ENCODE data around the gene KDM5B. TPM values are rescaled to one million over a fixed set of nuclear protein-coding genes. Genes with fewer than 3 reads are reported as not detected.
A peak's percentile ranks its signal among the peaks of the same experiment; 100 is the strongest.

KDM5B gene
- total and polyA plus RNA-seq, 2 experiments from 2014 or later = 141 to 165 TPM

DNA sequence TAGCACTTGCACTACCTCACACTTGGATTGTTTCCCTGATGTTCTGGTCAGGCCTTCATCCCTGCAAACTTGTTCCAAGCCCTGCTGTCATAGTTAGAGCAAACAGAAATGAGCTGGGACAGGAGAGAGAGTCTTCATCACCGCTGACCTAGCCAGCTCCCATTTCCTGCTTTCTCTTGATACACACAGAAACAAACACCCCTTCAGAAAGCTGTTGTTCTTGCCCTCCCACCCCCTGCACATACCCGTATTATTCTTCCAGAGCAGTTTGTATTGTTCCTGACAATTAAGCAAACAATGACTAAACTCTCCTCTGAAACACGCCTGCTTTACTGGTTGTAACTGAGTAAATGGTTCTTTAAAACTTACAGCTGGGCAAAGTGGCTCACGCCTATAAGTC, 95.1 kb downstream of the KDM5B start:
- no peak for TF ChIP-seq CTCF (IDR thresholded peaks at IDR 0.05; ENCODE audit: low read depth, low read length)
- peak in 1 of 2 donors; percentile 21 for DNase-seq (ENCODE audit: low read depth in 1 of 2, low spot score in 1 of 2)
- no peak overlapping the region for H3K4me3 ChIP-seq
- peaks cover 6% of the 10 kb centered on the region for H3K4me1 ChIP-seq (ENCODE audit: low read depth)
- H3K27ac ChIP-seq = no peak overlapping the region
- no peaks in the 10 kb centered on the region for H3K9me3 ChIP-seq (ENCODE audit: low read depth)
- no peaks in the 10 kb centered on the region for H3K36me3 ChIP-seq
- peaks cover 53% of the 10 kb centered on the region for H3K27me3 ChIP-seq

DNA sequence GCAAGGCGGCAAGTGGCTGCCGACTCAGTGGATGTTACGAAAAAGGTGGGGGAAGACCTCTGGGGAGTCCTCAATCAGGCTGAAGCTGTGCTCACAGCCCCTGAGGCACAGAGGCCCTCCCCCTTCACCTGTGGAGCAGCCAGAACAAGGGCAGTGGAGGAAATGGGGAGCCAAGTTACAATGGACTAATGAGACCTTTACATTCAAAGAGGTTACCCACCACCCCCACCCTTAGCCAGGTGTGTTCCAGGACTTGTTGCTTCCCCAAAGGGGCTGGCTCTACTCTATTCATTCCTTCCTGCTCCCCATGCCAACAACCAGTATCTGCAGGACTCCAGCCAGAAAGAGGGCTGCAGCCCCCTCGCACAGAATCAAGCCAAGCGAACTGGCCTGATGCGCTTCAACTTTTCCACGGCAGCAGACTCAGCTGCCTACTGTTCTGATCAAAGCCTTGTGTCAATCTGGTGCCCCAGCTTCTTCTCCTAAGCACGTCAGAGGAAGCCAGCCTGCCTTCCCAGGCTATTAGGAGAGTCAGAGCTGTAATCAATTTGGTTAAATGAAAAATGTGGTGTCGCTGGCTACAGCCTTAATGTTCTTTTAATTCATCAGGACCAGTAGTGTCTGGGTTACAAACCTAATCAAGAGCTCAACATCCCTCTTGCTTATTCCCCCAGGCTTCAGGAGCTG, 96.1 kb downstream of the KDM5B start:
- Histone ChIP-seq H3K27ac (no peak overlapping the region), H3K4me1 (ENCODE audit: low read depth) (peaks cover 6% of the 10 kb centered on the region), H3K9me3 (ENCODE audit: low read depth) (no peaks in the 10 kb centered on the region), H3K4me3 (no peak overlapping the region), H3K36me3 (no peaks in the 10 kb centered on the region), H3K27me3 (peaks cover 64% of the 10 kb centered on the region)
- no peak for TF ChIP-seq CTCF (IDR thresholded peaks at IDR 0.05; ENCODE audit: low read depth, low read length)
- DNase-seq (ENCODE audit: low read depth in 1 of 2, low spot score in 1 of 2) = no peak

DNA sequence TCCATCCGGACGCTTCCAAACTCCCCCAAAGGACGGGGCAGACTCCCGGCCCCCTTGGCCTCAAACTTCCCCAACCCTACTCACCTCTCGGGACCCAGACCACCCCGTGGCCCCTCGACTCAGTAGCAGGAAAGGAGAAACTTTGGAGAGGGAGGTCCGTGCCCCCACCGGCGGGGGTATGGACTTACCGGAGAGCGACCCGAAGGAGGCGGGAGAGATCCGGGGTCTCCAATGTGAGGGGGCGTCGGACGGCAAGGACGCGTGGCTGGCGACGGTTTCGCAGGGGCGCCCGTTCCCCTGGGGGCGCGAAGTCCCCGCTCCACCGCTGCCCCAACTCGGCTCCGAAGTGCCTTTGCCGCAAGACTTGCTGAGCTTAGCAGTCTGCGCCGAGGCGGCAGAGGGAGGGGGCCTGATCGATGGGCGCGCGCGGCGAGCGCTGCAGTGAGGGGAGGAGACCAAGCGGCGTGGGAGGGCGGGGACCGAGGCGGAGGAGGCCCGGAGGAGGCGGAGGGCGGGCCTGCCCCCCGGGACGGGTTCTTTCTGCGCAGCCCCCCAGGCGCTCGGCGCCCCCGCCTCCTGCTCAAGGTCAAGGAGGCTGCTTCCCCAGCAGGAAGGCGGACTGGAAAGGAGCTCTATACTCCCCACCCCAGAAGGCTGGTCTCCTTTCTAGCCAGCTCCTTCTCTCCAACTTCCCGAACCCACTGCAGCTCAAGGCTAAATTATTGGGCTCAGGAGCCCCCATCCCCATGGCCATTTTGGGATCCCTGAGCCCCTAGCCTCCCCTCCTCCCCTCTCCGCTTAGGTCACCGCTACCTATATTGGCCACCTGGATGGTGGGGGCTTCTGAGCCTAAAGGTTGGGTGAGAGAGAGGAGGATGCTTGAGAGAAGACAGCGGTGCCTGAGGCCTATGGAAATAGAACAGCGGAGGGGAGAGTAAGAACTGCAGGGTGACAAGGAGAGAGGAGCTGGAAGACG, 97.9 kb downstream of the KDM5B start, which contains the start of gene SYT2:
TSS of gene SYT2 (minus strand) at position 385 of the 976 bp plus-strand sequence. CDS start 104,682 bp downstream, outside the sequence.
- peak; percentile 42 to 79 for DNase-seq (ENCODE audit: low read depth in 1 of 2, low spot score in 1 of 2)
- Histone ChIP-seq H3K4me1 (ENCODE audit: low read depth) (peaks cover 6% of the 10 kb centered on the region), H3K36me3 (no peaks in the 10 kb centered on the region), H3K27ac (no peak within 1 kb of the TSS), H3K27me3 (peaks cover 79% of the 10 kb centered on the region), H3K4me3 (peak within 1 kb of the TSS; percentile 35), H3K9me3 (ENCODE audit: low read depth) (no peaks in the 10 kb centered on the region)
- no peak for TF ChIP-seq CTCF (IDR thresholded peaks at IDR 0.05; ENCODE audit: low read depth, low read length)

DNA sequence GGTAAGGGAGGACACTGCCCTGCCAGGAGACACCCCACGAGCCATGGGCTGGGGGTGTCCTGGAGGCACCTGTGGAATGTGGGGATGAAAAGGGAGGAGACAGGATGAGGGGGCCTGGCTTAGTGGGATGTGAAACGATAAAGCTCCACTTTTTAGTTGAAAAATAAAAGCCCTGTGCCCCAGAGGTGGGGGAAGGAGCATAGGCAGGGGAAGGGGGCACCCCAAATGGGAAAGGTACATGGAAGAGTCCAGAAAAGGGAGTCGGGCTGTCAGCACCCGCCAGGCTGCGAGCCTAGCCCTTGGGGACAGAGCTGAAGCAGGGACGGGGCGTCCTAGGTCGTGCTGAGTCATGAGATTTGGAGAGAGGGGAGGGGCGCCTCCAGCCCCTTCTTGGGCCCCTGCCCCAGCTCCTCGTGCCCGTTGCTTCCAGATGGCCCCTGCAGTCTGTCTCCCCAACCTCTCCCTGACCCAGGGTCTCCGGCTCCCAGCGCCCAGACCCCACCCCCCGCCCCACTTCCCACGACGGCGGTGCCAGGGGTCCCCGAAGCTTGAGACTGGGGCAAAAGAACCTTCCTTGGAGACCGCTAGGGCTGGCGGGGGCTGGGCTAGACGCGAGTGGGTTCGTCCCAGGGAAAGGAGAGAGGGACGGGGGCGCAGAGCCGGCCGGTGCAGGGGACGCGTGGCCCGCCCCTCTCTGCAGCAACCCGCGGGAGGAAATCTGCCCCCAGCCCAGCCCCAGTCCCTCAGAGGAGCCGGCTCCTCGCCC, 98.8 kb downstream of the KDM5B start:
- no peak for TF ChIP-seq CTCF (IDR thresholded peaks at IDR 0.05; ENCODE audit: low read depth, low read length)
- Histone ChIP-seq H3K9me3 (ENCODE audit: low read depth) (no peaks in the 10 kb centered on the region), H3K27me3 (peaks cover 88% of the 10 kb centered on the region), H3K4me3 (peak overlapping the region; percentile 35), H3K27ac (no peak overlapping the region), H3K36me3 (no peaks in the 10 kb centered on the region), H3K4me1 (ENCODE audit: low read depth) (peaks cover 6% of the 10 kb centered on the region)
- DNase-seq (ENCODE audit: low read depth in 1 of 2, low spot score in 1 of 2) = no peak
